ENCODE measurements around the gene DTNBP1.

DNA sequence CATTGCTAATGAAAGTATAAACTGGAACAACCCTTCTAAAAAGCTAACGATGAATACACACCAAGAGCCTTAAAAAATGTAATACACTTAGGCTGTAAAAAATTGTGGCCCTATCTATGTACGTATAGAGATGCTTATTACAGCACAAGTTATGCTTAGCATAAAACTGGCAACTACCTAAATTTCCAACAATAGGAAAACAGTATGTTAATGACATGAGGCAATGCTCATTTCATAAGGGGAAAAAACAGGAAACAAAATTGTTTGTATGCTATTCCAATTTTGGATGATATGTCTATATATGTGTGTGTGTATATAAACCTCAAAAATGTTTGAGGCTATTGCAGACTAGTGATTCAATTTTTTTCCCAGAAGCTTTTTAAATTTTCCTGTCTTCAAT lies 82.5 kb downstream of the DTNBP1 start:
- TF ChIP-seq POLR2AphosphoS5 (IDR thresholded peaks at IDR 0.05), result no peak
- TF ChIP-seq CTCF (IDR thresholded peaks at IDR 0.05), result no peak
- TF ChIP-seq POLR2A (IDR thresholded peaks at IDR 0.05), result no peak
